Ovary (tissue), 9 donors: ENCODE measurements around the gene SPOCK1. TPM values are rescaled to one million over a fixed set of nuclear protein-coding genes. Genes with fewer than 3 reads are reported as not detected.

Source experiments
- DNase-seq, 5 donors: peaks; one replicate each; pipeline ENCODE4 v3.0.0-alpha.2; 2019 to 2020
- H3K27ac ChIP-seq, 2 donors: fragments of 200-600 bp; one replicate each; pipeline versions ENCODE4 v1.5.1 to v1.8.0; 2019 to 2022
- H3K27me3 ChIP-seq: fragments of 200-600 bp; one replicate; pipeline ENCODE4 v1.8.0; 2022
- H3K36me3 ChIP-seq: fragments of 200-600 bp; sonication (generic); one replicate; pipeline ENCODE4 v1.5.1; 2019
- H3K4me1 ChIP-seq: one replicate; pipeline ENCODE4 v1.8.1; 2013; ENCODE audit warnings: mild to moderate bottlenecking, moderate library complexity; ENCODE audit not compliant: insufficient read depth
- H3K4me3 ChIP-seq: fragments of 200-600 bp; sonication (generic); one replicate; pipeline ENCODE4 v1.5.1; 2017
- H3K9me3 ChIP-seq, 2 donors: fragments of 200-600 bp in 1 of 2; sonication (generic) in 1 of 2; one replicate each; pipeline versions ENCODE4 v1.5.1 to v1.8.1; 2013 to 2019; ENCODE audit warnings: mild to moderate bottlenecking in 1 of 2, moderate library complexity in 1 of 2
- EP300 ChIP-seq: sonication (generic); formaldehyde crosslinking; IDR thresholded peaks from one replicate; pipeline ENCODE4 v1.6.1; 2017; ENCODE audit warnings: antibody characterized with exemption
- POLR2A ChIP-seq: fragments of 450-650 bp; IDR thresholded peaks from one replicate; pipeline ENCODE4 v1.6.1; 2017; ENCODE audit warnings: antibody characterized with exemption, mild to moderate bottlenecking, moderate library complexity
- WGBS, 3 donors: extraction: QIAGEN DNeasy Blood & Tissue Kit in 1 of 3; methylation state at CpG; one replicate each; pipeline versions ENCODE4 v1.1.5 to v1.1.7; 2013 to 2017; 5-methylcytosine and 5-hydroxymethylcytosine counted together
- intact Hi-C, 4 donors: fragments of 100-400 bp; cut with DNase I; formaldehyde crosslinking; loops; one replicate each; pipeline versions ENCODE4 v1.11.0 to v1.15.1; 2022 to 2023
- polyA plus RNA-seq, 2 donors: library from polyadenylated mRNA; stranded (reverse); fragments of 200-250 nt in 1 of 2; fragments of 350-450 nt in 1 of 2; fragmentation: Illumina TruSeq in 1 of 2; extraction: RNeasy Lipid Tissue Mini Kit (QIAGEN cat#74804) in 1 of 2; gene quantifications; one replicate each; pipeline ENCODE4 v1.2.3, GENCODE V29; 2013 to 2014
- total RNA-seq, 7 donors: library from RNA; depleted of rRNA in 2 of 7; stranded (reverse); fragments of >200 nt in 2 of 7; fragmentation: NEBNext Ultra II Directional in 3 of 7; extraction: Animal tissue kit (Norgen Biotek cat#: 25700) in 3 of 7; gene quantifications; one replicate each; pipeline versions ENCODE4 v1.1.0 to v1.2.4, GENCODE V29; 2016 to 2023
- TF ChIP-seq, protein P1 (sequence below), 3 donors: fragments of 450-650 bp in 2 of 3; fragments of 200-600 bp in 1 of 3; IDR thresholded peaks; one replicate each; pipeline versions ENCODE4 v1.5.1 to v1.8.0; 2016 to 2022; ENCODE audit warnings: antibody characterized with exemption in 3 of 3, mild to moderate bottlenecking in 1 of 3
- donor health status: DM: no; HTN: no; CAD: no; lungs with moderate emphysema.
- donor health status: DM: no; HTN: no; CAD: no.
- donor health status: Bipolar disorder and iron deficiency.
- donor health status: DM: yes; HTN: yes; CAD: no.
- donor health status: DM: no; HTN: no; CAD: no.
- donor health status: DM: yes; HTN: yes; CAD: no.

SPOCK1 gene
- total and polyA plus RNA-seq, 9 donors, result 1.3 to 42.6 (median 10.8) TPM

DNA sequence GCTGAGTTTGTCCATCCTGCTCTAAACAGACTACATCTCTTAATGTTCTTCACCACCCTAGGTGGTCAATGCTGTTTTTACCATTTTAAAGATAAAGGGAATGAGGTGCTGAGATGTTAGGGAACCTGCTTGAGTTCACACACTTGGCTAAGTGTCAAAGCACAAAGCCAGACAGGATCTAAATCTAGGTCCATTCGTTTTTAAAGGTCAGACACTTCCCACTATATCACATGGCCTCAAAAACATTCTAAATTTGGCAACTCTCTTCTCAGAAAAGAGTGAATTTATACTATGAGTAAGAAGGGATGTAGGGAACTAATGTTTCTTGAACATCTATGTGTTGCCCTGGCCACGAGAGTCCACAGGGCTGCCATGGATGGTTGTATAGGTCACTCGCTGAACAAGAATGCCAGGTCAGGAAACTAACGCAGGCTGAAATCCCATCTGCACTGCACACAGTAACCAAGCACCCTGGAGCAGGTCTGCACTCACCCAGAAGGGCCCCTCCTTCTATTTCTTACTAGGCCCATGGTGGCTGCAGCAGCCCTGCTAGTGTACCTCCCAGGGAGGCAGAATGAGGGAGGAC, 213.0 kb downstream of the SPOCK1 start:
- H3K36me3 ChIP-seq, result no peaks in the 10 kb centered on the region
- no peak for DNase-seq
- intact Hi-C loops, result no loop called here
- H3K4me1 ChIP-seq, result no peaks in the 10 kb centered on the region
- H3K27me3 ChIP-seq, result no peaks in the 10 kb centered on the region
- no peak overlapping the region for H3K4me3 ChIP-seq
- no peaks in the 10 kb centered on the region for H3K9me3 ChIP-seq
- WGBS, 3 donors, result 51 to 67% (median 59%) methylated on average over 4 of the region's 4 CpGs
- H3K27ac ChIP-seq, result no peak overlapping the region
- no peak for TF ChIP-seq POLR2A
- no peak for TF ChIP-seq EP300
- TF ChIP-seq, protein P1, sequence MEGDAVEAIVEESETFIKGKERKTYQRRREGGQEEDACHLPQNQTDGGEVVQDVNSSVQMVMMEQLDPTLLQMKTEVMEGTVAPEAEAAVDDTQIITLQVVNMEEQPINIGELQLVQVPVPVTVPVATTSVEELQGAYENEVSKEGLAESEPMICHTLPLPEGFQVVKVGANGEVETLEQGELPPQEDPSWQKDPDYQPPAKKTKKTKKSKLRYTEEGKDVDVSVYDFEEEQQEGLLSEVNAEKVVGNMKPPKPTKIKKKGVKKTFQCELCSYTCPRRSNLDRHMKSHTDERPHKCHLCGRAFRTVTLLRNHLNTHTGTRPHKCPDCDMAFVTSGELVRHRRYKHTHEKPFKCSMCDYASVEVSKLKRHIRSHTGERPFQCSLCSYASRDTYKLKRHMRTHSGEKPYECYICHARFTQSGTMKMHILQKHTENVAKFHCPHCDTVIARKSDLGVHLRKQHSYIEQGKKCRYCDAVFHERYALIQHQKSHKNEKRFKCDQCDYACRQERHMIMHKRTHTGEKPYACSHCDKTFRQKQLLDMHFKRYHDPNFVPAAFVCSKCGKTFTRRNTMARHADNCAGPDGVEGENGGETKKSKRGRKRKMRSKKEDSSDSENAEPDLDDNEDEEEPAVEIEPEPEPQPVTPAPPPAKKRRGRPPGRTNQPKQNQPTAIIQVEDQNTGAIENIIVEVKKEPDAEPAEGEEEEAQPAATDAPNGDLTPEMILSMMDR (IDR thresholded peaks at IDR 0.05), result no peak

DNA sequence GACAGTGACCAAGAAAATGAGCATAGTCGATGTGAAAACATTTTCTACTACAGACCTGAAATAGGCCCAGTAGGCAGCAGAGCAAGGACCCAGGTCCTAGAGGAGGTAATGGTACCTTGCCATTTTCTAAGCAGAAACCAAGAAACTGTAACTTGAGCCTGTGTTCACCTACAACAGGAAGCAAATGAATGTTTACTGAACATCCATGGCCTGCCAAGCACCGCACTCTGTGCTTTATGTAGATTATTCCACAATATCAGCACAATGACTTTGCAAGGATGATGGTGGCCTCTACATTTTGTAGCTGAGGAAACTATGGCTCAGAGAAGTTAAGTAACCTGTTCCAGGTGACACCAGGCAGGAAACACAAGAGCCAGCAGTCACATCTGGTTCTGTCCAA, 215.3 kb downstream of the SPOCK1 start:
- Histone ChIP-seq H3K27ac (no peak overlapping the region), H3K27me3 (no peaks in the 10 kb centered on the region), H3K4me3 (no peak overlapping the region), H3K36me3 (no peaks in the 10 kb centered on the region), H3K9me3 (no peaks in the 10 kb centered on the region), H3K4me1 (no peaks in the 10 kb centered on the region)
- WGBS, 3 donors, result 48 to 98% (median 66%) methylated on average over 2 of the region's 2 CpGs
- intact Hi-C loops, result no loop called here
- TF ChIP-seq EP300, result no peak
- TF ChIP-seq, protein P1 (IDR thresholded peaks at IDR 0.05), result no peak
- no peak for TF ChIP-seq POLR2A
- DNase-seq, result no peak

DNA sequence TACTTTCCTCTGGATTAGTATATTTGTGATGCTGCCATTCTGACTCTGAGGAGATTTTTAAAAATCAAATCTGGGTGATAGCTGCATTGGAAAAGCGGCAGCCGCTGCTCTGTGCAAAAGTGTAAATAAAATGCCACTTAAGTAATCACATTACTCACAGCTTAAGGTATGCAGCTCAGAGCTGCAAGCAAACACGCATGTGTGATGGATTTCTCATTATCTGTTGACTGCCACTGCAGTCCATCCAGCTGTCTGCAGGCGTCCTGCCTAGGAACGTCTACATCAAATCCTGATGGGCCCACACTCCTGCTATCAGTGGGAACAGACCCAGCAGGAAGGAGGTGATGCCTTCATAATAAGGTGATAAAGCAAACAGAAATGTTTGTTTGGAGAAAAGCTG, 216.9 kb downstream of the SPOCK1 start:
- intact Hi-C loops, result no loop called here
- no peak overlapping the region for H3K27ac ChIP-seq
- no peaks in the 10 kb centered on the region for H3K27me3 ChIP-seq
- TF ChIP-seq, protein P1 (IDR thresholded peaks at IDR 0.05), result no peak
- TF ChIP-seq POLR2A (no peak), EP300 (no peak)
- H3K9me3 ChIP-seq, result no peaks in the 10 kb centered on the region
- DNase-seq, result no peak
- H3K36me3 ChIP-seq, result no peaks in the 10 kb centered on the region
- no peak overlapping the region for H3K4me3 ChIP-seq
- no peaks in the 10 kb centered on the region for H3K4me1 ChIP-seq
- 10 to 30% (median 12%) methylated on average over 5 of the region's 5 CpGs for WGBS, 3 donors

DNA sequence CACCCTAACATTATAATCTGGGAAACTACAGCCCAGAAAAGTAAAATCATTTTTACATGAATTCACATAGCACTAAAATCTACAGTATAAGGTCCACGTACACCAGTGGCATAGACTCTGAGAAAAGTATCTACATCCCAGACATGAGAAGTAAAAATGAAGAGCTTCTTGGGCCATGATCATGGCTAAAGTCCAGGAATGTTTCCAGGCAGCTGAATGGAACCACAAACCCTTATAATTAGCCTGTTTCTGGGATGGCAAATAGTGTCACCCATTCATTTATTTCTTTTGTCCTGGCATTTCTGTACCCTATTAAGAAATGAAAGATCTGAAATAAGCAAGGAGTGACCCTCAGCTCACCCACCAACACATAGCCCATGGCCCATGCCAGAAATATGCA, 217.9 kb downstream of the SPOCK1 start:
- H3K27me3 ChIP-seq, result no peaks in the 10 kb centered on the region
- intact Hi-C loops, result no loop called here
- H3K27ac ChIP-seq, result no peak overlapping the region
- no peaks in the 10 kb centered on the region for H3K36me3 ChIP-seq
- H3K4me3 ChIP-seq, result no peak overlapping the region
- no peaks in the 10 kb centered on the region for H3K9me3 ChIP-seq
- no peak for DNase-seq
- H3K4me1 ChIP-seq, result no peaks in the 10 kb centered on the region
- TF ChIP-seq EP300, result no peak
- no peak for TF ChIP-seq POLR2A
- TF ChIP-seq, protein P1 (IDR thresholded peaks at IDR 0.05), result no peak
- WGBS, 3 donors, result 58 to 72% (median 70%) methylated on average over 1 of the region's 1 CpG
